Fibroblast of skin of left biceps (primary cell): ENCODE results near the gene LINGO1.
A peak's percentile ranks its signal among the peaks of the same experiment; 100 is the strongest.

ENCODE experiments used
- DNase-seq, 2 experiments: peaks; one replicate each; pipeline ENCODE4 v3.0.0-alpha.2; 2013; ENCODE audit warnings: low read depth in 2 of 2

The LINGO1 gene, protein sequence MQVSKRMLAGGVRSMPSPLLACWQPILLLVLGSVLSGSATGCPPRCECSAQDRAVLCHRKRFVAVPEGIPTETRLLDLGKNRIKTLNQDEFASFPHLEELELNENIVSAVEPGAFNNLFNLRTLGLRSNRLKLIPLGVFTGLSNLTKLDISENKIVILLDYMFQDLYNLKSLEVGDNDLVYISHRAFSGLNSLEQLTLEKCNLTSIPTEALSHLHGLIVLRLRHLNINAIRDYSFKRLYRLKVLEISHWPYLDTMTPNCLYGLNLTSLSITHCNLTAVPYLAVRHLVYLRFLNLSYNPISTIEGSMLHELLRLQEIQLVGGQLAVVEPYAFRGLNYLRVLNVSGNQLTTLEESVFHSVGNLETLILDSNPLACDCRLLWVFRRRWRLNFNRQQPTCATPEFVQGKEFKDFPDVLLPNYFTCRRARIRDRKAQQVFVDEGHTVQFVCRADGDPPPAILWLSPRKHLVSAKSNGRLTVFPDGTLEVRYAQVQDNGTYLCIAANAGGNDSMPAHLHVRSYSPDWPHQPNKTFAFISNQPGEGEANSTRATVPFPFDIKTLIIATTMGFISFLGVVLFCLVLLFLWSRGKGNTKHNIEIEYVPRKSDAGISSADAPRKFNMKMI

DNA sequence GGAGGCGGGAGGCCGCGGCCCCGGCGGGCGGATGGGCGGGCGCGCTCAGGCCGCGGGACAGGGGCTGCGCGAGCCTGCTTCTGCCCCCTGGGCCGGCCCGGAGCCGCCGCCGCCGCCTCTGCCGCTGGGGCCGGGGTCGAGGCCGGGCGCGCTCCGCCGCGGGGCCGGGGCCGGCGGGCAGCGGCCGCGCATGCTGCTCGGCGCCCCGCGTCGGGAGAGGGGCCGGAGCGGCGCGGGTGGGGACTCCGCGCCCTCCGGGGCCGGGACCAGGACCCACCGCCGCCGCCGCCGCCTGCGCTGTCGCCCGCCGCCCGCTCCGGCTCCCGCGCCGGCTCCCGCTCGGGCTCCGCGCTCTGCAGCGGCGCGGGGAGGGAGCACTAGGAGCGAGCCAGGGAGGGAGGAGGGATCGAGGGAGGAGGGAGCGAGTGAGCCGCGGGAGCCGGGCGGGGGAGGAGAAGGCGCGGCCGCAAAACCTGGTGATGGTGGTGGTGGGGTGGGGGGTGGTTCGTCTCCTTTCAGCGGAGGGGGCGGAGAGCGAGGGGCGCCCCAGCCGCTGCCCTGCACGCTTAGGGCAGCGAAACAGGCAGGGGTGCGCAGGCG, at the start of gene LINGO1:
TSS of gene LINGO1 (minus strand) at position 379 of the 600 bp plus-strand sequence. CDS start 597 bp downstream, outside the sequence.
- no peak for DNase-seq

DNA sequence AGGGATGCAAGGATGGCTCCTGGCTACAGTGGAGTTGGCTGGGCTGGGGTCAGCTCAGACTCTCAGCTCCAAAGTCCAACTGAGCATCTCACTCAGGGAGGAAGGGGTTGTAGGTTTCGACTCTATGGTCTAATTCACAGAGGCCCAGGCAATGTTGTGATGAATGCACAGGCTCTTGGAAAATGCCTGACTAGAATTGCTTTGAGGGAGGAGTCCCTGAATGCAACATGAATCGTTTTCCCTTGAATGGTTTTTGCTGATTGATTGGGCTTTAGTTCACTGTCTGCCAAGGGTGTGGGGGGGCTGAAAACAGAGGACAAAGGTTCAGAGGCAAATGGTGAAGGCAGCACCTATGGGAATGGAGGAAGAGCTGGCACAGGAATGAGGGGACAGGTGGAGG, 48.6 kb upstream of the LINGO1 start:
- no peak for DNase-seq

DNA sequence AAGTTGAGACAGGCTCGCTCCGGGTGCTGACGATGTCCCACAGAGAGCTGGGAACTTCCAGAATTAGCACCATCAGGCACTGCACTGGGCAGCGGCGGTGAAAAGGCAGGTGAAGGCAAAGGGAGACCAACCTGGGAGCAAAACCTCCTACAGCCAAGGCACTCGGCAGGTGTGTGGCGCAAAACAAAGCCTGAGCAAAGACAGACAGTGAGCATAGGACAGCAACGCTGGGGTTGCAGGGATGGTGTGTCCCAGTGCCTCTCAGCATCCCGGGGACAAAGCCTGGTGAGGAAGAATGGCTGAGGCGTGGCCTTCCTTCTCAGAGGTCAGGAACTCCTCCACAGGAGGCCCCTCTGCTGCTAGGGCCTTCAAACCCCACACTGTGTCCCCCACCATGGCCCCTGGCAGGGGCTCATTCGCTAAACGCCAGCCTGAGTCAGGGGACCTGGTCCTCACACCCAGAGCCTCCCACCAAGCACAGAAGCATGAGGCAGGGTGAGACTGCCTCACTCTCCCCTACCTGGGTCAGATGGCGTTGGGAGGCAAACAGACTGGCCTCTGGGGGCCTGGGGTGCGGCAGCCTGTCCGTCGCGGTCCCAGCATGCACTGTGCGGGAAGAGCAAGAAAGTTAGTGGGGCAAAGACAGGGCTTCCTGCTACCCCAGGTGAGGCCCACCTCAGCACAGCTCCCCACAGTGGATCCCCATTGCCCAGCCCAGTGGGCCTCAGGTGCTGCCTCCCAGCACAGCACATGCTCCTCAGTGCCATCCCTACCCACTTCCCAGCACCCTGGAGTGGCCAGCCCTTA, 44.1 kb upstream of the LINGO1 start:
- no peak for DNase-seq

DNA sequence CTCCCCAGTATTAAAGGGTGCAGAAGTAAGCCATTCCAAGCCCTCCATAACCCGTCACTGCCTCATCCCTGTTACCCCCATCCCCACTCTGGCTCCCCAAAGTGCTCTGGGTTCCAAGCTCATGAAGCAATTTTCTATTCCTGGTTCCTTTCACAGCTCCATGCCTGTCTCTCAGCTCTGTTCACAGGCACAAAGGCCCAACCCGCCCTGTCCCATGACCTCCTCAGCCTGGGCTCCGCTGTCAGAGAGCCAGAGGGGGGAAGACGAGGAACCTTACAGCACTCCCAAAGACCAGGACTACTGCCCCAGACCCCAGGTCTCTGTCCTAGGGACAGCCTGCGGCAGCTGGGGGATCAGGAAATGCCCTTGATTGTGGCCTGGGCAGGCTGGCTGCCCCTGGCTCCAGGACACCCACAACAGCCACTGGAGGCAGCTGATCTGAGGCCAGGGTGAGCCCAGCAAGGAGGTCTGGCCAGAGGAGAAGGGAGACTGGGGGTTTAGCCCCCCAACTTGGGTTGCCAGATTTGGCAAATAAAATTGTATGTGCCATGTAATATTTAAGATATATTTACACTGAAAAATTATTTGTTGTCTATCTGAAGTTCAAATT, 43.2 kb upstream of the LINGO1 start:
- DNase-seq, result no peak

DNA sequence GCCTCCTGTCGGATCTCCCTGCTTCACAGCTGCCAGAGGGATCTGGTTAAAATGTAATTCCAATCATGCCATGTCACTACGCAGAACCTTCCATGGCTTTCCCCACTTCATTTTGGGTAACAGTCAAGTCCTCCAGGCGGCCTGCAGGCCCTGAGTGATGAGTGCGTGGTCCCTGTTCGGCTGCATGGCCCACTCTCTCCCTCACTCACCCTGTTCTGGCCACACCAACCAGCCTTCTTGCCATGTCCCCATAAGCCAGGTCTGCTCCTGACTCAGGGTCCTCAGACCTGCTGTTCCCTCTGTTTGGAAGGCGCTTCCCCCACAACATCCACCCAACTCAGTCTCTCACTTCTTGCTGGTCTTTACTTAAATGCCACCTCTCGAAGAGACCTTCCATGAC, 41.6 kb upstream of the LINGO1 start:
- no peak for DNase-seq

DNA sequence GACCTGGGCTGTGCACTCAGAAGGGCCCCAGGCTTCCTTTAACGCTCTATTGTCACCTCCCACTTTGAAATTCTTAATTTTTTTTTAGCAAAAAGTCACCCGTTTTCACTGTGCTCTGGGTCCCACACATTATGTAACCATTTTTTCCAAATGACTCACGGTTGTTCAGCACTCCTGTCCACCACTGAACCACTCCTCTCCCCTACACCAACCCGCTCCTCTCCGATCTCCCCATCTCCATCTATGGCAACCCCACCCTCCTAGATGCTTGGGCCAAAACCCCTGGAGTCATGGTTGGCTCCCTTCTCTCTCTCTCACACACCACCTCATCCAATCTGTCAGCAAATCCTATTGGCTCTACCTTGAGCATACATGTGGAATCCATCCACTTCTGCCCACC, 41.2 kb upstream of the LINGO1 start:
- no peak for DNase-seq

DNA sequence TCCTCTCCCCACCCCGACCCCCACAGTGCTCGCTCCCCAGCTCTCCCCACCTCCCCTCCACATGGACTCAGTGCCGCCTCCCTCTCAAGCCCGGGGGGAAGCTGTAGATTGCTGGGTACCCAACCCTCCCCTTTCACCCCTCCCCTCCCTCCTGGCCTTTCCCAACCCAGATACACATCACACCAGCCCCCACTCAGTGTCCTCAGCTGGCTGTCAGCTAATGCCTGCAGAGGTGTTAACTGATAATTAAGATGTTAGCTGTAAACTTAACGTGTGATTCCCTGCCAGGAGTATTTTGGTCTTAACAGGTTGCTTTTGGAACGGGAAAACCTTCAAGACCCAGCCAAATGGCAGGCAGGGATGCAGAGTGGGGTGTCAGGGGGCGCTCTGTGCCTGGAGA, 39.4 kb upstream of the LINGO1 start:
- no peak for DNase-seq

DNA sequence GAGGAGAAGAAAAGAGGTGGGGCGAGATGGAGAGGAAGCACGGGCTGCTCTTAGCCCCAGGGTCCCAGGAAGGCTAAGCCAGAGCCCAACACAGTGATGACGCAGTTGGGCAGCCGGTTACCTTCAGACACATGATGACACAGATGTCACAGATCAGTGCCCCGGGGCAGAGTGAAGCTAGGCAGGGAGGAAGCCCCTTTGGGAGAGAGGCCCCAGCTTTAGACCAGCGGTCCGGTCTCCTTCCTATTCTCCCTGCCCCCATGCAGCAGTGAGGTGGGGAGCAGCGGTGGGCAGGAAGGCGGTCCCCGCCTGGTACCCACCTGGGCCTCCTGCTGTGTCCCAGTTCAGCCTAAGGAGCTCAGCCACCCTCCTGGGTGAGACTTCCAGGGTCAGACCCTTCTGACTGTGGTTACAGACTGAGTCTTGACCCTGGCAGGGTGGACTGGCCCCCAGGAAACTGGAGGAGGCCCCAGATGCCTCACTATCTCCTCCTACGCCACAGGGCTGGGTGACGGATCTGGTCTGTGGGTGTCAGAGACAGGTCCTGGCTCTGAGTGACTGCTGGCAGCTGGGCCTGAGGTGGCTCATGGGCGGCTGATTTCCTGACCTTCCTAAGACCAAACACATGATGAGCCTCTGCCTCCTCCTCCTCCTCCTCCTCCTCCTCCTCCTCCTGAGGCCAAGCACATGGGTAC, 38.8 kb upstream of the LINGO1 start:
- no peak for DNase-seq

DNA sequence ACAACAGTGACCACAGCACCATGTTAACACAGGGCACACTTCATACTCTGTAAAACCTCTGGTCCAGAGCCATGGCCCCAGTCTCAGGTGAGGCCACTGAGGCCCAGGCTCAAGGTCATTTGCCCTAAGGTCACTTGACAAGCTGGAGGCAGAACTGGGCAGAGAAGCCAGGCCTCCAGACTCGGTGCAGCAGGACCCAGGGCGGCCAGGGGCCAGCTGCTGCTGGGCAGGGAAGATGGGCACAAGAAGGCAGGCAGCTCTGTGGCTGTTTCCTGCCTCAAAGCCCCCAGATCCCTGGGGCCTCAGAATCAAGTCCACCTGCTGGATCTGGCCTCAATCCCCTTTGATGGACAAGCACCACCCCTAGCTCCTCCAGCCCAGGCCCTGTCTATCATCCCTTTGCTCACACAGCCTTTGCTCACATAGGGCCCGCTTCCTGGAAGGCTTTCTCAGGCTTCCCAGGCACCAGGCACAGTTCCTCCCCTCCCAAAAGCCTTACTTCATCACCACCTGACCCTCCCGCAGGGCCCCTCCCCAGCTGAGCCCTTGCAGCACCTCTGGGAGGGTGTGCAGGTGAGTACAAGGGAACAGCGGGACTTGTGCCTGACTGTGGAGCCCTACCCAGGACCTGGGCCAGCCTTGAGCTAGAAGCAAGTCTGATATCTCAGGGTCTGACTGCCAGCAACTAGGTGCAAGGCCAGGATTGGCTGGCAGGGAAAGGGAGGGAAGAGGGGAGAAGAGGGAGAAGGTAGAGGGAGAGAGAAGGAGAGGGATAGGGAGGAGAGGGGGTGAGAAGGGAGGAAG, 38.0 kb upstream of the LINGO1 start:
- no peak for DNase-seq

DNA sequence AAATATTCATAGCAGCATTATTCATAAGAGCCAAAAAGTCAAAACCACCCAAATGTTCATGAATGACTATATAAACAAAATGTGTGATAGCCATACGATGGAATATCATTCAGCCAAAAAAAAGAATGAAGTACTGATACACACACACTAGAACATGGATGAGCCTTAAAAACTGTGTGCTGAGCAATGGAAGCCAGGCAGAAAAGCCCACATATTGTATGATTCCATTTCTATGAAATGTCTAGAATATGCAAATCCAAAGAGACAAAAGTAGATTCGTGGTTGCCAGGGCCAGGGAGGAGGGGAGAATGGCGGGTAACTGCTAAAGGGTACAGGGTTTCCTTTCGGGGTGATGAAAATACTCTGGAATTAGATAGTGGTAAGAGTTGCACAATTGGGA, 37.2 kb upstream of the LINGO1 start:
- DNase-seq, result no peak

DNA sequence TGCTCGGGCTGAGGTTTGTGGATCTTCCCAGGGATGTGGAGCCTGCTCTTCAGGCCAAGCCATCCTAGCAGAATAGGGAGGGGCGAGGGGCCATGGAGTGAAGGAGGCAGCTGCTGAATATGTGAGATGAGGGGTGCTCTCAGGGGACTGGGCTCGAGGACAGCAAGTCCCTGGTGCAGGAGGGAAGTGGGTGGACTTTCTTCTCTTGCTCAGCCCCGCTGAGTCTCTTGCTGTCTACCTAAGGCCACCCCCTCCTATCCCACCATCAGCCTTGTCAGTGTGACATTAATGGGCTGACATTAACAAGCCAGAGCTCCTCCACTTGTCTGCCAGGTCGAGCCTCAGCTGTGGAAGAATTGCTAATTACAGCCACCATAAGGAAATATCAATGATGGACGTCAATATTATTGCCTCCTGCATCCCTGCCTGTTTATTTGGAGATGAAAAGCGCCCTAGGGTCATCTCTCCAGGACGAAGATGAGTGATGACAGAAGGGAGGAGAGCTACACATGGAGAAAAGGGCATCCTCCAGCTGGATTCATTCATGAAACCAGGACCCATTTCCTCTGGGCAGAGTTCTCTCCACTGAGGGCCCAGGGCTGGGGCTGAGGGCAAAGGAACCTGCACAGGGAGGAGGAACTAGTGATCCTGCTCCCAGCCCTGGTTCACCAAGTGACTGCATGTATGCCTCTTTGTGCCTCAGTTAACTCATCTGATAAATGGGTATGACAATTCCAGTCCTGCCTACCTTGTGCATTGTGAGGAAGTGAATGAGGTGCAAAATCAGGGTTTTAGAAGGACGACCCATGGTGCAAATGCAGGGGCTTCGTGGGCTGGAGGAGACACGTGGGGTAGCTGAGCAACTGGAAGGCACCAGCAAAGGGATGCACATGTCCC, 34.9 kb upstream of the LINGO1 start:
- DNase-seq, result no peak

DNA sequence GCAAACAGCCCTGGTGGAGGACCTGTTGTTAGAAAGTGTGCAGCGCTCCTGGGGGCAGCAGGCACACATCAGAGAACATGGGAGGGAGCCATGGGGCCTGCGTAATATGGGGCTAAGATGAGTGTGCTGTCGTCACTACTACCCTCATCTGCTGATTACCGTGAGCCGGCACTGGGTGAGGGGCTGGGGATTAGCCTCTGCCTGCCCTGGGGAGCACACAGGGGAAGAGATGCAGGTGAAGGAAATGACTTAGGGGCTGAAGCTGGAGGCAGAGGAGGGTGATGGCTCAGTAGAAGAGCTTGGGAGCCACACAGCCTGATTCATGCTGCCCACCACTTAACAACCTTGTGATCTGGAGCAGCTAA, 33.6 kb upstream of the LINGO1 start:
- DNase-seq, result no peak

DNA sequence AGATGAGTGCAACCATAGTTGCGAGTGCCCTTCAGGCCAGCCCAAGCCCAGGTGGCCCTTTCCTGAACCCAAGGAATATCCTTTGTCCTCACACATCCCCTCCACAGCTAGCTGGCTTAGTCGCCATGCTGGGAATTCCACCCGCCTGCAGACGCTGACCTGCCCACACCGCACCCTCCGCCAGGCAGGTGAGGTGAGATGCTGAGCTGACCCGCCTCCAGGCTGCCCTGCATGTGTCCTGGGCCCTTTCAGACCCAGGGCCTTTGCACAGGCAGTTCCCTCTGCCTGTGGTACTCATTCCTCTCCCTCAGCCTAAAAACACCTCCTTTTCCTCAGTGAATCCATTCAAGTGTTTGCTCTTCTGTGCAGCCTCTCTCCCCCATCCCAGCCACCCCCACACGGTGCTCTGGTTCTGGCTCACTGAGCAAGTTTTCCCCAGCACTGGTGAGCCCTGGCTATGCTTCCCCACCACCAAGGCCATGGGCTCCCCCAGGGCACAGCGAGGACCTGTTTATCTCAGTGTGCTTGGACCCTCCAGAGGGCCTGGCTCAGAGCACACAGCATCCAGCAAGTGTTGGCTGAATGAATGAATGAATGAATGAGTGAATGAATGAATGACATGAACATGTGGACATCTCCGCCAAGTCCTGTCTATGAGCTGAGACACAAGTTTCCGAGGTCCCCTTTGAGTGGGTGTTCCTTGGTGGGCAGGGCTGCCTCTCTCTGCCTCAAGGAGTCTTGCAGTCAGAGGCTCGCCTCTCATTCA, 33.0 kb upstream of the LINGO1 start:
- no peak for DNase-seq

DNA sequence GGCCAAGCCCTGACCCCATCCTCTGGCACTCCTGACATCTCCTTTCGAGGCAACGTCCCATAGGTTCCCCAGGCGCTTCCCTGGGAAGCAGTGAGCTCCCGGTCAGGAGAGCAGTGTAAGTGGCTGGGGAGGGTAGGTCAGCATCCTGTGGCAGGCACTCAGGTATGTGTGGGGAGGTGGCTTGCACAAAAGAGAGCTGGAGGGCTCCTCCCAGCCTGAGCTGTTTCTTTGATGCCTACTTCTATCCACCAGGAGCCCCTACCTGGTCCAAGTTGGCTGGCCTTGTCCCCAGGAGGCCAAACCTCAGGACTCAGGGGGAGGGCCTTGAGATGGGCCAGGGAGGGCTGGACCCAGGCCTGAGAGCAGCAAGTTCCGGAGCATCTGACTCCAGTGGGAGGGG, 31.7 kb upstream of the LINGO1 start:
- DNase-seq, result no peak

DNA sequence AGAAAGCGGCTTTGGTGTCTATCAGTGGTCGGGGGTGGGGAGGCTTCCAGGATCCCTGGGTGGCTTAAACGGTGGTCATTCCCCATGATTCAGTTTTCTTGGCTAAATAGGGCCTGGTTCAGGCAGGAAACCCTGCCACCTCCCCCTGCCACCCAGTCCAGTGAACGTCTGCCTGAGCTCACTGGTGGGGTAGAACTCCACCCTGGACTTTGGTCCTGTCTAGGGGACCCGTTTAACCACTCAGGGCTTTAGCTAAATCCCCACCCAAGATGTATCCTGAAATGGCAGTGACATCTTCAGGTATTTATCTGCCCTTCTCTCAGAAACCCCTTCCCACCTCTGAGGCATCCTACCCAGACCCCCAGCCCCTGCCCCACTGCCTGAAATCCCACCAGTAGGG, 30.5 kb upstream of the LINGO1 start:
- DNase-seq, result no peak

DNA sequence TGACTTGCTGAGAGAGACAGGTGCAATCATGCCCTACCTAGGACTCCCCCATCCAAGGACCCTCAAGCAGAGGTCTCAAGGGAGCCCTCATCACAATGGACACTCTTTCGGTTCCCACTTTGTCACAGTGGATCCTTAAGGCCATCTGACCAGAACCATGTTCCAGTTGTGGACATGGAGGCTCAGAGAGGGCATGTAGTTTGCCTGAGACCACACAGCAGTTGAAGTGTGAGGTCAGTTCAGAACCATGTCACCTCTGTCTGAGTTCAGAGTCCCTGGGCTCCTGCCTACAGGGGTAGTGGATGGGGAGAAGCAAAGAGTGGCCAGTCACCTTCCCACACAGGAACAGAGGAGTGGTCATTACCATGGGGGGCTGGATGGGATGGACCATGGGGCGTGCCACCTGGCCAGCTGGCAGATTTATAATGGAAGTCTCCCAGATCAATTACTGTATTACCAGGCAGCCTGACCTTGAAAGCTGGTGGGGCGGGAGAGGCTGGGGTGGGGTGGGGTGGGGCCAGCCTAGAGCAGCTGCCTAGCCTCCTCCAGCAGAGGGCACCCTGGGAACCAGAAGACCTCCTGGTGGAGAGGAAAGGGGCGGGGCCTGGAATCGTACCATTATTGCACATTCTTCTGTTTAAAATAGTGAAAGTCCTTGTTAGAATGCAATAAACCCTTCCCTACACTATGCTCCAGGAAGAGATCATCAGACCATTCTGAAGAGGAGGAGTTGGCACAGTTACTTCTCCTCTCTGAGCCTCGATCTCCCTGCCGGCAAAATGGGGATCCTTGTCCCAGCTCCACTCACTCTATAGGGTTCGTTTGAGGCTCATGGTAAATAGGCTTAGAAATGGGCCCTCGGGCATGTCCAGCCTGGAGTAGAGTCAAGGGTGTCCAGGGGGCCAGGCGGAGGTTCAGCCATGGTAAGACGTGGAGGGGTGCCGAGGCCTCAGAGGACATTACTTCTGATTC, 26.9 kb upstream of the LINGO1 start:
- peak in 1 of 2 experiments; percentile 9 for DNase-seq

DNA sequence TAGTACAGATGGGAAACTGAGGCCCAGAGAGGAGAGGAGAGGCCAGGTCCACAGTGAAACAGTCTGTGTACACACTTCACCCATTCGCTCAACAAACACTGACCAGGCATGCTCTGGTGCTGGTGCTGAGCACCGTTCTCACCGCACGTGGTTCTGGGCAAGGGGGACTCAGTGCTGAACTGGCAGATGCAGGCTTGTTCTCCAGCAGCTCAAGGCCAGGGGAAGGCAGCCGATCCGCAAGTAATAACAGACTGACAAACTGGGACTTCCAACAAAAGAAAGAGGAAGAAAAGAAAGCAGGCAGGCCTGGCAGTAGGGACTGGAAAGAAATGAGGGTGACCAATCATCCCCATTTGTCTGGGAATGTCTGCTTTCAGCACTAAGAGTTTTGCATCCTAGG, 25.6 kb upstream of the LINGO1 start:
- no peak for DNase-seq
